NK-92 (cell line): ENCODE data around the gene TLX2.
"Not testable (repeated sequence)": the region's sequence is repeated elsewhere in the genome, so short reads cannot be mapped to it uniquely, and the experiment has no call there.

Experiments used
- DNase-seq: peaks from one replicate; lab custom pipeline; 2025; ENCODE audit not compliant: unreplicated experiment; lab: John Stamatoyannopoulos, UW

Gene TLX2

DNA sequence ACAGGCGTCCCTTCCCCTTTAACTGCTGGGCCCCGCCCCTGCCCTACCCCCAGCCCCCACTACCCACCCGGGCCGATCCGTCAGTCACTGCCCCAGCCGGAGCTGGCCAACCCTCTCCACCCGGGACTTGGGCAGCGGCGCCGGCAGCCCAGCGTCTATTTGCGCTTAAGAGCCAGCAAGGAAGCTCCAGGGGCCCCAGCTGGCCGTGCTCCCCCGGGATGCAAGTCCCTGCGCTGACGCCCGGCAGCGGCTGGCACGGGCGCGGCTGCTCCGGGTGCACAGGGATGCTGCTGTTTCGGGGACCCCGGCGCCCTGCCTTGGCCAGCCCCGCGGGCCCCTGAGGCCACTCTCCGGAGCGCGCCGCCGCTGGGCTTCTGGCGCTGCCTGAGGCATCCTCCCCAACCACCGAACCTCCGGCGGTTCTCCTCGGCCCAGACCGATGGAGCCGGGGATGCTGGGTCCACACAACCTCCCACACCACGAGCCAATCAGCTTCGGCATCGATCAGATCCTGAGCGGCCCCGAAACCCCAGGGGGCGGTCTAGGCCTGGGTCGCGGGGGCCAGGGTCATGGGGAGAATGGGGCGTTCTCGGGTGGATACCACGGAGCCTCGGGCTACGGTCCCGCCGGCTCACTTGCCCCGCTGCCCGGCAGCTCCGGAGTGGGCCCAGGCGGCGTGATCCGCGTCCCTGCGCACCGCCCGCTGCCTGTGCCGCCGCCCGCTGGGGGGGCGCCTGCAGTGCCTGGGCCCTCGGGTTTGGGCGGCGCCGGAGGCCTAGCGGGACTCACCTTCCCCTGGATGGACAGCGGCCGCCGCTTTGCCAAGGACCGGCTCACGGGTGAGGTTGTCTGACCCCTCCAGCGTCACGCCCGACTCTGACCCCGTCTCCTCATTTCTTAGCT is at the start of gene TLX2:
Gene TLX2 (plus strand): TSS at position 83 of the 903 bp plus-strand sequence. CDS start 357 bp downstream, at position 440.
- no peak for DNase-seq

DNA sequence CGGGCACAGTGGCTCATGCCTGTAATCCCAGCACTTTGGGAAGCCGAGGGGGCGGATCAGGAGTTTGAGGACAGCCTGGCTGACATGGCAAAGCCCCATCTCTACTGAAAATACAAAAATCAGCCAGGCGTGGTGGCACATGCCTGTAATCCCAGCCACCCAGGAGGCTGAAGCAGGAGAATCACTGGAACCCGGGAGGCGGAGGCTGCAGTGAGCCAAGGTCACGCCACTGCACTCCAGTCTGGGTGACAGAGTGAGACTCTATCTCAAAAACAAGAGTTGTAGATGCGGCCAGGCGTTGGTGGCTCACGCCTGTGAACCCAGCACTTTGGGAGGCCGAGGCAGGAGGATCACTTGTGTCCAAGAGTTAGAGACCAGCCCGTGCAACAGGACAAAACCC is 43.5 kb upstream of the TLX2 start:
- DNase-seq, result not testable (repeated sequence)

DNA sequence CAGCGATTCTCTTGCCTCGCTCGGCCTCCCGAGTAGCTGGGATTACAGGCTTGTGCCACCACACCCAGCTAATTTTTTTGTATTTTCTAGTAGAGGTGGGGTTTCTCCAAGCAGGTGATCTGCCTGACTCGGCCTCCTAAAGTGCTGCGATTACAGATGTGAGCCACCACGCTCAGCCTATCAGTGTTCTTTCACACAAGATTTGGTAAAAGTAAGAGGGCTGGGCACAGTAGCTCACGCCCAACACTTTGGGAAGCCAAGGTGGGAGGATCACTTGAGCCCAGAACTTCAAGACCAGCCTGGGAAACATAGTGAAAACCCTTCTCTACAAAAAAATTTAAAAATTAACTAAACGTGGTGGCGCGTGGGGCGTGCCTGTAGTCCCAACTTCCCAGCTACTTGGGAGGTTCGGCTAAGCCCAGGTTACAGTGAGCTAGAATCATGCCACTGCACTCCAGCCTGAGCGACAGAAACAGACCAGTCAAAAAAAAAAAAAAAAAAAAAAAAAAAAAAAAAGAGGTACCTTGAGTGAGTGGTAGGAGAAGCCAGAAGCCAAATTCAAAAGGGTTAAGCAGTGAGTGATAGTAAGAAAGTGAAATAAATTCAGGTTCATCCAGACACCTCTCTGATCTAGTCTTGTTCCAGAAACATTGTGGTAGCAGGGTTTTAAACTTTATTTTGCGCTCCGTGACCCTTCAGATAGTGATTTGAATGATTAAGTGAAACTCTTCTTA is 42.8 kb upstream of the TLX2 start:
- DNase-seq, result no peak

- DNase-seq, result peak; percentile 73
Measured at GRCh38 chr2:74472086-74472944, 41.9 kb upstream of the TLX2 start, which contains the start of gene MRPL53. TSS of gene MRPL53 (minus strand) at chr2:74472680. CDS start at chr2:74472660, 20 bp downstream.

DNA sequence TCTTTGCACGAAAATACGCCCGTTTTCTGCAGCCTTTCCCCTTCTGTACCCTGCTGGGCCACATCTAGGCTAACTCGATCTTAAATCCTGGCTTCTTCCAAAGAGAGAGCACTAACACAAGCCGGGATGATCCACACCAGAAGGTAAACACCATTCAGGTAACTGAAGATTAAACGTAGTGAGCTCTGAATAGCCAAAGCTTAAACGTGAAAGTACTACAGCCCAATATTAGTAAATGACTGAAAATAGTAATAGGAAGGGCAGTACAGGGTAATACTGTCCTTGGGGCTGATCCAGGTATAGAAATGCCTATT is 41.3 kb upstream of the TLX2 start:
- no peak for DNase-seq

- DNase-seq, result no peak
Measured at GRCh38 chr2:74474481-74474880, 39.8 kb upstream of the TLX2 start.

- no peak for DNase-seq
Measured at GRCh38 chr2:74474899-74475298, 39.4 kb upstream of the TLX2 start.

DNA sequence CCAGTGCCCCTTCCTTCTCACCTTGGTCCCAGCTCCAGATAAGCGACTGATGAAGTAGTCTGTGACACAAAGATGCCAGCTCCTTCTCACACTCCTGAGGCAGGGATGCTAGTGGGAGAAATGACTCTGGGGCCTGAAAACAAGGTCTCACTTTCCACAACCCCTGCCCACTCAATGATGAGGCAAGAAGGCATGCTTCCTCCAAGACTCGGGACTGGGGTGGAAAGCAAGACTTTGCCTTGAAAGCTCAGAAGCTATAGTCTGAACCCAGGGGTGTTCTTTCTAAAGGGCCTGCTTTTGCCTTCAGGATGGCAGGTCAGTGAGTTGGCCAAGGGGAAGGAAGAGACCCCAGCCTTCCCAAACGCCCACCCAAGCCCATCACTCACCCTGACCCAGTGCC is 32.8 kb upstream of the TLX2 start:
- no peak for DNase-seq

- no peak for DNase-seq
Measured at GRCh38 chr2:74481961-74482800, 32.1 kb upstream of the TLX2 start.

DNA sequence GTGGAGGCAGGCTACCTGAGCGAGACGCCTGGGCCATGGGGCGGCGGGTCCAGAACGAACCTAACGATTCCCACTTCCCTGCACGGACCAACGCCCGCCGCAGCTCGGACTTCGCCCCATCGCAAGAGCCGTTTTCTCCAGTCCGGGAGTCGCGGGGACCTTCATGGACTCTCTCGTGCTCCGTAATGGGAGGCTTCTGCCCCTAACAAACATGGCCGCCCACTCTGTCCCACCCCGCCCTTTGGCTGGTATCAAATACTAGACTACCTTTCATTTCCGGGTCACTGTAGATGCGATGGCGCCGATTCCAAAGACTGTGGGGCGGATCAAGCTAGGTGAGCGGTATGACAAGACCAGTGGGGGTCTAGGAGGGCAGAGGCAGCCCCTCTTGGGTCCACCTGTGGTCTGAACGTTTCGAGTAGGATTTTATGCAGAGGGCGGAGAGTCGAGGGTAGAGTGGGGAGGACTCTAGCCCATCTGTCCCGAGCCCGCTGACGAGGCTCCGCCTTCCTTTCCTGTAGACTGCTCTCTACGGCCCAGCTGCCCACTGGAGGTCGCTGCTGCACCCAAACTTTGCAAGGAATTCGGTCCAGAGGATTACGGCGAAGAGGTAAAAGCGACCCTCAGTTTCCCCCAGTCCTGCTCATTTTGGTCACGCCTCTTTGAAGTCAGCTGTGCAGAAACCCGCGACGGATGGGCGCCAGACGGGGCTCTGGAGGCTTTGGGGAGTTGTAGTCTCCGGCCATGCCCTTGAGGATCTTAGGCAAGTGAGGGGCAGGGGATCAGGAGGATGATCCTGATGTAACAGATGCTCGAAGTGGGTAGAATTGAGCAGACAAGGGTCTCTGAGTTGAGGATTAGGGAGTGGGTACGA is 31.2 kb upstream of the TLX2 start, which contains the start of the genes CCDC142 and TTC31:
Gene CCDC142 (minus strand): TSS at position 198 of the 874 bp plus-strand sequence. CDS start 161 bp downstream, at position 37.
Gene TTC31 (plus strand): TSS at position 281 of the 874 bp plus-strand sequence. CDS start 15 bp downstream, at position 296.
- DNase-seq, result no peak

DNA sequence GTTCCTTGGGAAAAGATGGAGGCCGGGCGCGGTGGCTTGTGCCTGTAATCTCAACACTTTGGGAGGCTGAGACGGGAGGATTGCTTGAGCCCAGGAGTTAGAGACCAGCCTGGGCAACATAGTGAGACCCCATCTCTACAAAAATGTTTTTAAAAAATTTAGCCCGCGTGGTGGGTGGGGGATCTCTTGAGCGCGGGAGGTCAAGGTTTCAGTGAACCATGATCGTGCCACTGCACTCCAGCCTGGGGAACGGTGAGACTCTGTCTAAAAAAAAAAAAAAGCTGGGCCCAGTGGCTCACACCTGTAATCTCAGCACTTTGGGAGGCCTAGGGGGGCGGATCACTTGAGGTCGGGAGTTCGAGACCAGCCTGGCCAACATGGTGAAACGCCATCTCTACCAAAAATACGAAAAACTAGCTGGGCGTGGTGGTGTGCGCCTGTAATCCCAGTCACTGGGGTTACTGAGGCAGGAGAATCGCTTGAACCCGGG is 30.5 kb upstream of the TLX2 start:
- not testable (repeated sequence) for DNase-seq

DNA sequence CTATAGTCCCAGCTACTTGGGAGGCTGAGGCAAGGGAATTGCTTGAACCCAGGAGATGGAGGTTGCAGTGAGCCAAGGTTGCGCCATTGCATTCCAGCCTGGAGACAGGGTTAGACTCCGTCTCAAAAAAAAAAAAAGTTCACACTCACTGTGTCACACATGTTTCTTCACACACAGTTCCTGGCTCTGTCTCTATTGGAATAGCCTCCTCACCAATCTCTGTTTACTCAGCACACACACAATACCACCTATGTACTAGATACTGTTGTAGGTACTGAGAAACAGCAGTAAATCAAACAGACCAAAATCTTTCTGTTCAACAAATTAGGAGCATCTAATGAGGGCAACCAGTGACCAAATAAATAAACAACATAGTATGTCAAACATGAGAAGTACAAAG is 28.1 kb upstream of the TLX2 start:
- DNase-seq, result no peak

DNA sequence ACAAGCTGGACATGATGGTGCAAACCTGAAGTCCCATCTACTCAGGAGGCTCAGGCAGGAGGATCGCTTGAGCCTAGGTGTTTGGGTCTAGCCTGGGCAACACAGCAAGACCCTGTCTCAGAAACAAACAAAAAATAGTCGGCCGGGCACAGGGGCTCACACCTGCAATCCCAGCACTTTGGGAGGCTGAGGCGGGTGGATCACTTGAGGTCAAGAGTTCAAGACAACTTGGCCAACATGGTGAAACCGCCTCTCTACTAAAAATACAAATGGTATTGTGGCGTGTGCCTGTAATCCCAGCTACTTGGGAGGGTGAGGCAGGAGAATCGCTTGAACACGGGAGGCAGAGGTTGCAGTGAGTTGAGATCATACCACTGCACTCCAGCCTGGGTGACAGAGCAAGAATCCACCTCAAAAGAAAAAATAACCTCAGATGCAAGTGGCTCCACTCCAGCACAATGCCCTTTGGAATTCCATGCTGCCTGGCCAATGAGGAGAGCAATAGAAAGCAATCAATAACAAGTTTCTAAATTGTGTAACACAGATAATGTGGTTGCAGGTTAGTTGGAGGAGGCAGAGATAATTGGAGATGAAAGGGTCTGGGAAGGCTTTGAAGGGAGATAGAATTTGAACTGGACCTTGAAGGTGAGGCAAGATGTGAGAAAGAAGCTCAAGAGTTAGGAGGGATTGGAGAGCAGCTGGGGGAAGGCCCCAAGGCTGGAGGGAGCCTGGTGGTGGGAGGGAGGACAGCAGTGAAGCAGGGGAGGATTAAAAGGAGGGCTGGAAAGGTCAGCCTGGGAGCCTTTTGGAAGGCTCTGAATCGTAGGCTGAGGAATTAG is 25.4 kb upstream of the TLX2 start:
- no peak for DNase-seq

GRCh38 chr2:74489906-74490305 is 24.3 kb upstream of the TLX2 start:
- DNase-seq, result no peak

- DNase-seq, result no peak
Measured at GRCh38 chr2:74491648-74492544, 22.4 kb upstream of the TLX2 start.

DNA sequence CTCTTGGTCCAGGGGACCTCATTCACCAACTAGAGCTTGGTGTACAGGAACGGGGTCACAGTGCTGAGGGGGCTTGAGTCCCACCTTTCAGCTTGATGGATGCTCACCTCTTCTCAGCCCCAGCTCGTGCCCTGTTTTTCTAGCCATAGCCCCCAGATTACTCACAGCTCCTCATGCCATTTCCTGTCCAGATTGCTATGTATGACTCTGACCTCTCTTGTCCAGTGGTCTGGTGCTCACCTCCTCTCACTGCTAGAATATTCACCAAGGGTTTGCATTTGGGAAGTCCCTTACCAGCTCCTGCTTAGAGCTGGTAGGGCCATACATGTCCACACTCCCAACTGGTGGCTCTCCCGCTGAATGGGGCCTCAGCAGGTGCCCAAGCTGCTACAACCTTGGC is 20.7 kb upstream of the TLX2 start:
- DNase-seq, result no peak

DNA sequence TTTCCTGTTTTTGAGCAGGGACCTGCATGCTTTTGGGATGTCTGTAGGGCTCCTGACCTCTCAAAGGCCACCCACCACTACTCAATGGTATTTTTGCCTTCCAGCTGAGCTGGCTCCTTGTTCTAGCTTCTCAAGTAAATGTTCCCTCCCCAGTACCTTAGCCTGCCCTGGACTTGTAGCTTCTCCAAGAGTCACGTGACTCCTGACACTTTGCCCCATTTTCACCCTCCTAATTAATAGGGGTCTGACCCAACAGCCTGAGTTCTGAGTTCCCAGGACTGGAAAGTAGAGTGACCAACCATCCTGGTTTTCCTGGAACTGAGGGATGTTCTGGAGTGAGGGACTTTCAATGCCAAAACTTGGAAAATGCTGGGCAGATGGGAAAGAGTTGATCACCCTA is 18.8 kb upstream of the TLX2 start:
- no peak for DNase-seq
